ENCODE data around the gene SLC25A12. TPM values are rescaled to one million over a fixed set of nuclear protein-coding genes. Genes with fewer than 3 reads are reported as not detected.
A peak's percentile ranks its signal among the peaks of the same experiment; 100 is the strongest.

The SLC25A12 gene
- total and polyA plus RNA-seq, 10 of the 15 experiments (the other 5 are each of a cell fraction or from before 2014, with no cell fraction given) = 20.9 to 50.0 (median 33.0) TPM

- RAD21 ChIA-PET (ENCODE audit: unreplicated experiment) = no interaction called here
- SMC1A ChIA-PET (ENCODE audit: uncharacterized antibody, unreplicated experiment) = no interaction called here
- H3K9me3 ChIP-seq (replicated peaks; ENCODE audit: control insufficient read depth, insufficient read depth, low read length) = no peaks in the 10 kb centered on the region
- H3K4me3 ChIP-seq = no peak overlapping the region
- no peak overlapping the region for H2AFZ ChIP-seq (ENCODE audit: control insufficient read depth, low read depth, low read length)
- H3K27ac ChIP-seq (ENCODE audit: control insufficient read depth, insufficient read depth) = no peak overlapping the region
- no peaks in the 10 kb centered on the region for H3K4me1 ChIP-seq (ENCODE audit: control insufficient read depth, insufficient read depth, low read length)
- H3K4me2 ChIP-seq (ENCODE audit: control insufficient read depth, insufficient read depth) = no peak overlapping the region
- ATAC-seq = no peak
- in situ Hi-C loops (cut with MboI) (no loop called here), intact Hi-C loops (cut with micrococcal nuclease; ENCODE audit: unreplicated experiment) (no loop called here)
- no peak for DNase-seq (ENCODE audit: low read depth, low spot score)
- POLR2A ChIA-PET = no interaction called here
- H3K79me2 ChIP-seq (ENCODE audit: control insufficient read depth, insufficient read depth, low read length) = peaks cover 10% of the 10 kb centered on the region
- no peaks in the 10 kb centered on the region; a peak in 1 of 4 replicates for H3K36me3 ChIP-seq (ENCODE audit: control insufficient read depth in 2 of 2, insufficient read depth in 2 of 2, low read length in 1 of 2)
- H3K9ac ChIP-seq (ENCODE audit: control insufficient read depth, insufficient read depth, low read length) = no peak overlapping the region
- WGBS (ENCODE audit: insufficient coverage, insufficient replicate concordance, low lambda C conversion rate, missing lambda C conversion rate) = 98% methylated on average over 4 of the region's 4 CpGs
- TF ChIP-seq ZNF217 (IDR thresholded peaks at IDR 0.05) (no peak), BCL3 (IDR thresholded peaks at IDR 0.05; ENCODE audit: borderline replicate concordance, insufficient read depth, low read depth, low read length, poor library complexity, severe bottlenecking) (peak; percentile 2), HDAC2 (IDR thresholded peaks at IDR 0.05) (no peak), TCF3 (IDR thresholded peaks at IDR 0.05; ENCODE audit: borderline replicate concordance, insufficient read depth, low read depth, low read length) (no peak)
- FAIRE-seq = no peak
- no TSS peak for BruUV-seq (replicated peaks)
- no peaks in the 10 kb centered on the region for H3K27me3 ChIP-seq (replicated peaks in 1 of 2; ENCODE audit: control insufficient read depth in 2 of 2, insufficient read depth in 2 of 2, low read length in 1 of 2)
- CTCF ChIA-PET = interaction anchor here (1.2 to 1.4 kb wide), 2 partner anchors 13 to 19 kb away, joined by 3 read pairs; no protein-coding TSS in a partner anchor
- H4K20me1 ChIP-seq (ENCODE audit: control insufficient read depth, insufficient read depth) = no peaks in the 10 kb centered on the region
Observed at GRCh38 chr2:171939743-171940071, 45.7 kb upstream of the SLC25A12 start.

GRCh38 chr2:171939058-171939742 lies 45.2 kb upstream of the SLC25A12 start:
- Histone ChIP-seq H3K4me2 (ENCODE audit: control insufficient read depth, insufficient read depth) (no peak overlapping the region), H3K9ac (ENCODE audit: control insufficient read depth, insufficient read depth, low read length) (no peak overlapping the region)

More at GRCh38 chr2:171939058-171939742, 45.2 kb upstream of the SLC25A12 start:
- H3K79me2 ChIP-seq (ENCODE audit: control insufficient read depth, insufficient read depth, low read length) = peaks cover 15% of the 10 kb centered on the region
- no peak overlapping the region for H3K4me3 ChIP-seq
- DNase-seq (ENCODE audit: low read depth, low spot score) (no peak), ATAC-seq (no peak), FAIRE-seq (no peak)
- no peaks in the 10 kb centered on the region for H3K9me3 ChIP-seq (replicated peaks; ENCODE audit: control insufficient read depth, insufficient read depth, low read length)
- no peaks in the 10 kb centered on the region for H3K4me1 ChIP-seq (ENCODE audit: control insufficient read depth, insufficient read depth, low read length)
- POLR2A ChIA-PET = interaction anchor here (0.6 kb wide), 1 partner anchor 250 kb away, joined by 4 read pairs; no protein-coding TSS in a partner anchor
- no TSS peak for BruUV-seq (replicated peaks)
- intact Hi-C loops (cut with micrococcal nuclease; ENCODE audit: unreplicated experiment) (no loop called here), in situ Hi-C loops (cut with MboI) (no loop called here)
- WGBS (ENCODE audit: insufficient coverage, insufficient replicate concordance, low lambda C conversion rate, missing lambda C conversion rate) = 99% methylated on average over 9 of the region's 9 CpGs
- H2AFZ ChIP-seq (ENCODE audit: control insufficient read depth, low read depth, low read length) = no peak overlapping the region
- RAD21 ChIA-PET (ENCODE audit: unreplicated experiment) = no interaction called here
- H3K36me3 ChIP-seq (ENCODE audit: control insufficient read depth in 2 of 2, insufficient read depth in 2 of 2, low read length in 1 of 2) = no peaks in the 10 kb centered on the region; a peak in 1 of 4 replicates
- TF ChIP-seq CEBPB (IDR thresholded peaks at IDR 0.05; ENCODE audit: borderline replicate concordance in 1 of 2, low read depth in 2 of 2, low read length in 2 of 2) (no peak), MYB (IDR thresholded peaks at IDR 0.05; ENCODE audit: borderline replicate concordance, low read depth, low read length) (no peak), KAT2A (conservative IDR thresholded peaks at IDR 0.05; ENCODE audit: control insufficient read depth, low read depth, low read length) (no peak)
- CTCF ChIA-PET = interaction anchor here (1.4 kb wide), 1 partner anchor 20 kb away, joined by 3 read pairs; no protein-coding TSS in a partner anchor
- SMC1A ChIA-PET (ENCODE audit: uncharacterized antibody, unreplicated experiment) = no interaction called here
- H3K27ac ChIP-seq (ENCODE audit: control insufficient read depth, insufficient read depth) = no peak overlapping the region
- no peaks in the 10 kb centered on the region for H3K27me3 ChIP-seq (replicated peaks in 1 of 2; ENCODE audit: control insufficient read depth in 2 of 2, insufficient read depth in 2 of 2, low read length in 1 of 2)
- H4K20me1 ChIP-seq (ENCODE audit: control insufficient read depth, insufficient read depth) = no peaks in the 10 kb centered on the region
